Neural cell (in vitro differentiated cells): ENCODE measurements around the gene NPAS3. TPM values are rescaled to one million over a fixed set of nuclear protein-coding genes. Genes with fewer than 3 reads are reported as not detected.

Experiments
- H2AFZ ChIP-seq: fragments of 200-600, 300-800 bp; sonication (generic), shearing (Covaris generic); 2 replicates; pipeline ENCODE4 v1.6.0; 2014; ENCODE audit warnings: low read depth, mild to moderate bottlenecking, antibody characterized with exemption, low read length, moderate library complexity
- H3F3A ChIP-seq: fragments of 200-600 bp; shearing (Covaris generic); 2 replicates; pipeline ENCODE4 v1.6.1; 2016; ENCODE audit warnings: mild to moderate bottlenecking, moderate library complexity, mixed read lengths, antibody characterized with exemption, low read length; ENCODE audit not compliant: insufficient read depth, poor library complexity, severe bottlenecking
- H3K27ac ChIP-seq: fragments of 200-600, 300-800 bp; sonication (generic), shearing (Covaris generic); 2 replicates; pipeline ENCODE4 v1.5.1; 2014; ENCODE audit warnings: mild to moderate bottlenecking, low read length, moderate library complexity
- H3K27me3 ChIP-seq: fragments of 300-800, 200-600 bp; sonication (generic), shearing (Covaris generic); 2 replicates; pipeline ENCODE4 v1.6.0; 2014; ENCODE audit warnings: mild to moderate bottlenecking, low read depth, low read length, moderate library complexity; ENCODE audit not compliant: insufficient read depth
- H3K36me3 ChIP-seq: fragments of 300-800, 200-600 bp; sonication (generic), shearing (Covaris generic); 2 replicates; pipeline ENCODE4 v1.5.1; 2014; ENCODE audit warnings: mild to moderate bottlenecking, antibody characterized with exemption, low read length, moderate library complexity; ENCODE audit not compliant: insufficient read depth
- H3K4me2 ChIP-seq: fragments of 300-800, 200-600 bp; sonication (generic), shearing (Covaris generic); 2 replicates; pipeline ENCODE4 v1.6.0; 2014; ENCODE audit warnings: mild to moderate bottlenecking, low read length
- H3K4me3 ChIP-seq: fragments of 300-800, 200-600 bp; sonication (generic), shearing (Covaris generic); 2 replicates; pipeline ENCODE4 v1.5.1; 2014; ENCODE audit warnings: mild to moderate bottlenecking, low read length, moderate library complexity
- H3K79me2 ChIP-seq: fragments of 200-600 bp; shearing (Covaris generic); replicated peaks from 2 replicates; pipeline ENCODE4 v1.6.0; 2014; ENCODE audit warnings: mild to moderate bottlenecking, low read length, moderate library complexity; ENCODE audit not compliant: insufficient read depth
- H3K9ac ChIP-seq: fragments of 300-800, 200-600 bp; sonication (generic), shearing (Covaris generic); 2 replicates; pipeline ENCODE4 v1.6.1; 2016; ENCODE audit warnings: mild to moderate bottlenecking, low read length, mixed read lengths
- H3K9me2 ChIP-seq: fragments of 200-600 bp; shearing (Covaris generic); 2 replicates; pipeline ENCODE4 v1.6.1; 2016; ENCODE audit warnings: mild to moderate bottlenecking, low read length, mixed read lengths; ENCODE audit not compliant: insufficient read depth
- H3K9me3 ChIP-seq: fragments of 200-600, 300-800 bp; sonication (generic), shearing (Covaris generic); 2 replicates; pipeline ENCODE4 v1.6.1; 2016; ENCODE audit warnings: mild to moderate bottlenecking, mixed run types, low read length, moderate library complexity, mixed read lengths
- H4K20me1 ChIP-seq: fragments of 200-600 bp; shearing (Covaris generic); 2 replicates; pipeline ENCODE4 v1.6.1; 2016; ENCODE audit warnings: mild to moderate bottlenecking, mixed run types; ENCODE audit not compliant: insufficient read depth
- EP300 ChIP-seq: fragments of 450-650 bp; conservative IDR thresholded peaks from 2 replicates; pipeline ENCODE4 v1.6.1; 2014; ENCODE audit warnings: antibody characterized with exemption, mild to moderate bottlenecking, moderate library complexity; ENCODE audit not compliant: poor library complexity, severe bottlenecking
- EZH2 ChIP-seq: fragments of 200-600, 300-800 bp; shearing (Covaris generic), sonication (generic); IDR thresholded peaks from 2 replicates; pipeline ENCODE4 v1.6.1; 2014; ENCODE audit warnings: antibody characterized with exemption, low read length, borderline replicate concordance, mild to moderate bottlenecking; ENCODE audit not compliant: insufficient read depth, poor library complexity, severe bottlenecking
- MXI1 ChIP-seq: fragments of 450-650 bp; conservative IDR thresholded peaks from 2 replicates; pipeline ENCODE4 v1.6.1; 2014; ENCODE audit warnings: antibody characterized with exemption, mild to moderate bottlenecking; ENCODE audit not compliant: poor library complexity, severe bottlenecking
- POLR2AphosphoS5 ChIP-seq: IDR thresholded peaks from 2 replicates; pipeline ENCODE4 v1.6.1; 2012
- SMC3 ChIP-seq: fragments of 450-650 bp; conservative IDR thresholded peaks from 2 replicates; pipeline ENCODE4 v1.6.1; 2014; ENCODE audit warnings: antibody characterized with exemption, mild to moderate bottlenecking, moderate library complexity; ENCODE audit not compliant: poor library complexity
- TAF1 ChIP-seq: IDR thresholded peaks from 2 replicates; pipeline ENCODE4 v1.6.1; 2012; ENCODE audit warnings: low read depth
- polyA plus RNA-seq: library from polyadenylated mRNA; depleted of rRNA; stranded (reverse); fragments of >200 nt; gene quantifications from 2 replicates; pipeline ENCODE4 v1.2.3, GENCODE V29; 2014
- TF ChIP-seq, protein P1 (sequence below): IDR thresholded peaks from 2 replicates; pipeline ENCODE4 v1.6.1; 2012; ENCODE audit warnings: borderline replicate concordance
- TF ChIP-seq, protein P2 (sequence below): fragments of 450-650 bp; IDR thresholded peaks from 2 replicates; pipeline ENCODE4 v1.5.1; 2014; ENCODE audit warnings: antibody characterized with exemption, mild to moderate bottlenecking, moderate library complexity; ENCODE audit not compliant: poor library complexity, severe bottlenecking

Gene NPAS3
- polyA plus RNA-seq, 1 donor from 2014 or later: 1.3 TPM

DNA sequence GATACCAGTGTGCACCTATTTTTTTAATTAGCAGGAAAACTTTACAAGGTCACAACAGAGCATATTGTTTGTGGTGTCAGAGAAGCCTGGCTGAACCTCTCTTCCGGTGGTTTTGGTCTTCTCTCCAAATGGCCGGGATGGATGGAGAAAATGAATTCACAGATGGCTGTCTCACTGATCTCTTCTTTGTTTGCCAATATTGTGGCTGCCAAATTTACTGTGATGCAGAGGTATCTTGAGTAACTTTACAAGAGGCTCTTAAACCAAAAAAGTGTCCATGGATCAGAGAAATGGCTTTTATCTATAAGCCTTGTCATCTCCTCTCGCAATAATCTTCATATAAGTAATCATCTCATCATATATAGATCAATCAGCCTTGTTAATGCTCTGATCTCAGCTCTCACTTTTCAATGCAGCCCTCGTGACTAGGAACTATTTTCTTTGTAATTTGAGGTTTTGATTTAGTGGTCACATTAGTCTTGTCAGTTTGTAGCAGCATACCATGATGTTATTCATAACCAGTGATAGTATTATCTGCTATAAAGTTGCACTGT is 704.1 kb downstream of the NPAS3 start:
- H3K9me2 ChIP-seq: no peaks in the 10 kb centered on the region
- H3K79me2 ChIP-seq: no peaks in the 10 kb centered on the region
- H3K4me3 ChIP-seq: peak overlapping the region; percentile 47
- H3K27ac ChIP-seq: peak overlapping the region; percentile 44
- no peaks in the 10 kb centered on the region for H3K9me3 ChIP-seq
- peak overlapping the region; percentile 17 for H3K9ac ChIP-seq
- no peaks in the 10 kb centered on the region for H4K20me1 ChIP-seq
- H3F3A ChIP-seq: peaks cover 6% of the 10 kb centered on the region
- no peak overlapping the region for H2AFZ ChIP-seq
- no peaks in the 10 kb centered on the region for H3K27me3 ChIP-seq
- TF ChIP-seq EZH2 (no peak), SMC3 (no peak), TAF1 (no peak), POLR2AphosphoS5 (no peak), EP300 (no peak), MXI1 (no peak)
- TF ChIP-seq, protein P1, sequence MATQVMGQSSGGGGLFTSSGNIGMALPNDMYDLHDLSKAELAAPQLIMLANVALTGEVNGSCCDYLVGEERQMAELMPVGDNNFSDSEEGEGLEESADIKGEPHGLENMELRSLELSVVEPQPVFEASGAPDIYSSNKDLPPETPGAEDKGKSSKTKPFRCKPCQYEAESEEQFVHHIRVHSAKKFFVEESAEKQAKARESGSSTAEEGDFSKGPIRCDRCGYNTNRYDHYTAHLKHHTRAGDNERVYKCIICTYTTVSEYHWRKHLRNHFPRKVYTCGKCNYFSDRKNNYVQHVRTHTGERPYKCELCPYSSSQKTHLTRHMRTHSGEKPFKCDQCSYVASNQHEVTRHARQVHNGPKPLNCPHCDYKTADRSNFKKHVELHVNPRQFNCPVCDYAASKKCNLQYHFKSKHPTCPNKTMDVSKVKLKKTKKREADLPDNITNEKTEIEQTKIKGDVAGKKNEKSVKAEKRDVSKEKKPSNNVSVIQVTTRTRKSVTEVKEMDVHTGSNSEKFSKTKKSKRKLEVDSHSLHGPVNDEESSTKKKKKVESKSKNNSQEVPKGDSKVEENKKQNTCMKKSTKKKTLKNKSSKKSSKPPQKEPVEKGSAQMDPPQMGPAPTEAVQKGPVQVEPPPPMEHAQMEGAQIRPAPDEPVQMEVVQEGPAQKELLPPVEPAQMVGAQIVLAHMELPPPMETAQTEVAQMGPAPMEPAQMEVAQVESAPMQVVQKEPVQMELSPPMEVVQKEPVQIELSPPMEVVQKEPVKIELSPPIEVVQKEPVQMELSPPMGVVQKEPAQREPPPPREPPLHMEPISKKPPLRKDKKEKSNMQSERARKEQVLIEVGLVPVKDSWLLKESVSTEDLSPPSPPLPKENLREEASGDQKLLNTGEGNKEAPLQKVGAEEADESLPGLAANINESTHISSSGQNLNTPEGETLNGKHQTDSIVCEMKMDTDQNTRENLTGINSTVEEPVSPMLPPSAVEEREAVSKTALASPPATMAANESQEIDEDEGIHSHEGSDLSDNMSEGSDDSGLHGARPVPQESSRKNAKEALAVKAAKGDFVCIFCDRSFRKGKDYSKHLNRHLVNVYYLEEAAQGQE: no peak
- TF ChIP-seq, protein P2, sequence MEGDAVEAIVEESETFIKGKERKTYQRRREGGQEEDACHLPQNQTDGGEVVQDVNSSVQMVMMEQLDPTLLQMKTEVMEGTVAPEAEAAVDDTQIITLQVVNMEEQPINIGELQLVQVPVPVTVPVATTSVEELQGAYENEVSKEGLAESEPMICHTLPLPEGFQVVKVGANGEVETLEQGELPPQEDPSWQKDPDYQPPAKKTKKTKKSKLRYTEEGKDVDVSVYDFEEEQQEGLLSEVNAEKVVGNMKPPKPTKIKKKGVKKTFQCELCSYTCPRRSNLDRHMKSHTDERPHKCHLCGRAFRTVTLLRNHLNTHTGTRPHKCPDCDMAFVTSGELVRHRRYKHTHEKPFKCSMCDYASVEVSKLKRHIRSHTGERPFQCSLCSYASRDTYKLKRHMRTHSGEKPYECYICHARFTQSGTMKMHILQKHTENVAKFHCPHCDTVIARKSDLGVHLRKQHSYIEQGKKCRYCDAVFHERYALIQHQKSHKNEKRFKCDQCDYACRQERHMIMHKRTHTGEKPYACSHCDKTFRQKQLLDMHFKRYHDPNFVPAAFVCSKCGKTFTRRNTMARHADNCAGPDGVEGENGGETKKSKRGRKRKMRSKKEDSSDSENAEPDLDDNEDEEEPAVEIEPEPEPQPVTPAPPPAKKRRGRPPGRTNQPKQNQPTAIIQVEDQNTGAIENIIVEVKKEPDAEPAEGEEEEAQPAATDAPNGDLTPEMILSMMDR: no peak
- peak overlapping the region; percentile 66 for H3K4me2 ChIP-seq
- H3K36me3 ChIP-seq: no peaks in the 10 kb centered on the region

DNA sequence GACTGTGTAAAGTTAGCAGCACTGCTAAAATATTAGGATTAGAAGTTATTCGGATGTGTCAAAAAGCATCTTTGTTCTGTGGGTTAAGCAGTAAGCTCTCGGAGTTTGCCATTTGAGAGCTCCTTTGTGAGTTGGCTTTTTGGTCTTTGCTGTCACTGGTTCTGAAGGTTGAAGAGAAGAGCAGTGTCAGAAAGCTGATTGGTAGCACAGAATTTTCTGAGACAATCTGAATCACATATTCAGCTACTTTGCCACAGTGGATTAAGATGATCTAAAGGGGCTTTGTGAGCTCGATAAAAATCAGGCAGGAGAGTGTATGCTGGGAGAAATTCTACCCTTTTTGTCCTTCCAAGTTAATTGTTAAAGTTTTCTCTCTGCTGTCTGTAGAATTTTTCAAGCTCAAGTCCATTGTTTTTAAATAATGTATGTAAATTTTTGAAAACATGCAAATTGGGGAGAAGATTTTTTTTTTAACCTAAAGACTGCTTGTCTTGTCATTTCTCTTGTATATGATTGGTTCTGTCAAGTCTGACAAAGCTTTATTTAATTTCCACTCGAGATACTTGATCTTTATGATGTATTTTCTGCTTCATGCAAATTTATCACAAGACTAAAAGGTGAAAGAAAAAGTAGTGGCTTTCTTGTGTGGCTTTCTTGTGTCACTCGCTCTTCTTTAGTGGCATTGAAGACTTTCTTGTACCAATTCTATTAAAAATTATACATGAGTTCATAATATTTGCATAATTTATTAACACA is 704.9 kb downstream of the NPAS3 start:
- Histone ChIP-seq H3K27me3 (no peaks in the 10 kb centered on the region), H4K20me1 (no peaks in the 10 kb centered on the region), H3K9ac (no peak overlapping the region), H2AFZ (no peak overlapping the region), H3K36me3 (no peaks in the 10 kb centered on the region), H3K4me3 (peak overlapping the region; percentile 8), H3K27ac (peak overlapping the region; percentile 42), H3F3A (peaks cover 6% of the 10 kb centered on the region), H3K79me2 (no peaks in the 10 kb centered on the region), H3K9me2 (no peaks in the 10 kb centered on the region), H3K4me2 (peak overlapping the region; percentile 66), H3K9me3 (no peaks in the 10 kb centered on the region)
- TF ChIP-seq TAF1: no peak
